Body of pancreas (tissue), 4 donors: ENCODE data around the gene RAPGEF4.

Source experiments
- POLR2A ChIP-seq, 3 donors: fragments of 450-650 bp; IDR thresholded peaks; one replicate each; pipeline ENCODE4 v1.6.1; 2016; ENCODE audit warnings: antibody characterized with exemption in 3 of 3, mild to moderate bottlenecking in 2 of 3
- TF ChIP-seq, protein P1 (sequence below), 7 experiments: fragments of 450-650 bp in 4 of 7; fragments of 200-600 bp in 3 of 7; sonication (generic) in 3 of 7; IDR thresholded peaks; one replicate each; pipeline ENCODE4 v1.5.1; 2016 to 2019; ENCODE audit warnings: antibody characterized with exemption in 7 of 7

DNA sequence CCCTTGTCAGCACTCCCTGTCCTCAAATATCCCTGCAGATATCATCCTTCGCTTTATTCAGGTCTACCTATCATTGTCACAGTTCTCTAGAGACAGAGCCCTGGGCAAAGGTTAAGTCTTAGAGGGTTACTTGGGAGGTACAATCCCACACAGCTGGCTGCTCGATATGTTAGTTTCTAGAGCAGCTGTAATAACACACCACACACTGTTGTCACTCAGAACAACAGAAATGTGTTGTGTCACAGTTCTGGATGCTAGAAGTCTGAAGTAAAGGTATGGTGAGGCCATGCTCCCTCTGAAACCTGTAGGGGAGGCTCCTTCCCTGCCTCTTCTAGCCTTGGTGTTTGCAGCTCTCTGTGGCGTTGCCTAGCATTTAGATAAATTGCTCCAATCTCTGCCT, 9.9 kb upstream of the RAPGEF4 start:
- TF ChIP-seq, protein P1, sequence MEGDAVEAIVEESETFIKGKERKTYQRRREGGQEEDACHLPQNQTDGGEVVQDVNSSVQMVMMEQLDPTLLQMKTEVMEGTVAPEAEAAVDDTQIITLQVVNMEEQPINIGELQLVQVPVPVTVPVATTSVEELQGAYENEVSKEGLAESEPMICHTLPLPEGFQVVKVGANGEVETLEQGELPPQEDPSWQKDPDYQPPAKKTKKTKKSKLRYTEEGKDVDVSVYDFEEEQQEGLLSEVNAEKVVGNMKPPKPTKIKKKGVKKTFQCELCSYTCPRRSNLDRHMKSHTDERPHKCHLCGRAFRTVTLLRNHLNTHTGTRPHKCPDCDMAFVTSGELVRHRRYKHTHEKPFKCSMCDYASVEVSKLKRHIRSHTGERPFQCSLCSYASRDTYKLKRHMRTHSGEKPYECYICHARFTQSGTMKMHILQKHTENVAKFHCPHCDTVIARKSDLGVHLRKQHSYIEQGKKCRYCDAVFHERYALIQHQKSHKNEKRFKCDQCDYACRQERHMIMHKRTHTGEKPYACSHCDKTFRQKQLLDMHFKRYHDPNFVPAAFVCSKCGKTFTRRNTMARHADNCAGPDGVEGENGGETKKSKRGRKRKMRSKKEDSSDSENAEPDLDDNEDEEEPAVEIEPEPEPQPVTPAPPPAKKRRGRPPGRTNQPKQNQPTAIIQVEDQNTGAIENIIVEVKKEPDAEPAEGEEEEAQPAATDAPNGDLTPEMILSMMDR (IDR thresholded peaks at IDR 0.05) = no peak
- TF ChIP-seq POLR2A (IDR thresholded peaks at IDR 0.05) = no peak
